Brain microvascular endothelial cell (primary cell): ENCODE measurements around the gene CD163.

Experiments
- DNase-seq: peaks from one replicate; pipeline ENCODE4 v3.0.0-alpha.2; 2020
- H3K27ac ChIP-seq: fragments of 250-450 bp; sonication (Bioruptor Pico); 2 replicates; pipeline ENCODE4 v1.5.1; 2020; ENCODE audit warnings: mild to moderate bottlenecking, moderate library complexity
- H3K27me3 ChIP-seq: fragments of 250-450 bp; sonication (Bioruptor Pico); replicated peaks from 2 replicates; pipeline ENCODE4 v1.5.1; 2020; ENCODE audit warnings: mild to moderate bottlenecking
- H3K36me3 ChIP-seq: fragments of 250-450 bp; sonication (Bioruptor Pico); replicated peaks from 2 replicates; pipeline ENCODE4 v1.5.1; 2020; ENCODE audit warnings: mild to moderate bottlenecking
- H3K4me3 ChIP-seq: 2 replicates; pipeline ENCODE4 v1.5.1; 2011; ENCODE audit warnings: low read depth, mild to moderate bottlenecking, control low read depth, low read length, moderate library complexity
- in situ Hi-C: cut with HindIII; loops from 2 replicates; pipeline ENCODE4 v1.10.0; 2017; ENCODE audit warnings: low sequenced_read_pairs, low pct_ligation_motif_present
- TF ChIP-seq, protein P1 (sequence below): IDR thresholded peaks from 2 replicates; pipeline ENCODE4 v1.5.1; 2011; ENCODE audit warnings: low read depth, mild to moderate bottlenecking, moderate library complexity, low read length, control low read depth, inconsistent platforms; ENCODE audit errors: missing control alignments

CD163 gene

DNA sequence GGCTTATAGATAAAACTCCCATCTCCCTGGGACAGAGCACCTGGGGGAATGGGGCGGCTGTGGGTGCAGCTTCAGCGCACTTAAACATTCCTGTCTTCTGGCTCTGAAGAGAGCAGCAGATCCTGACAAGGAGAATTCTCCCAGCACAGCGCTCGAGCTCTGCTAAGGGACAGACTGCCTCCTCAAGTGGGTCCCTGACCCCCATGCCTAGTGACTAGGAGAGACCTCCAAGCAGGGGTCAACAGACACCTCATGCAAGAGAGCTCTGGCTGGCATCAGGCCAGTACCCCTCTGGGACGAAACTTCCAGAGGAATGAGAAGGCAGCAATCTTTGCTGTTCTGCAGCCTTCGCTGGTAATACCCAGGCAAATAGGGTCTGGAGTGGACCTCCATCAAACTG, 31.5 kb downstream of the CD163 start:
- Histone ChIP-seq H3K36me3 (no peaks in the 10 kb centered on the region), H3K27me3 (no peaks in the 10 kb centered on the region), H3K27ac (no peak overlapping the region), H3K4me3 (no peak overlapping the region)
- in situ Hi-C loops = no loop called here
- TF ChIP-seq, protein P1, sequence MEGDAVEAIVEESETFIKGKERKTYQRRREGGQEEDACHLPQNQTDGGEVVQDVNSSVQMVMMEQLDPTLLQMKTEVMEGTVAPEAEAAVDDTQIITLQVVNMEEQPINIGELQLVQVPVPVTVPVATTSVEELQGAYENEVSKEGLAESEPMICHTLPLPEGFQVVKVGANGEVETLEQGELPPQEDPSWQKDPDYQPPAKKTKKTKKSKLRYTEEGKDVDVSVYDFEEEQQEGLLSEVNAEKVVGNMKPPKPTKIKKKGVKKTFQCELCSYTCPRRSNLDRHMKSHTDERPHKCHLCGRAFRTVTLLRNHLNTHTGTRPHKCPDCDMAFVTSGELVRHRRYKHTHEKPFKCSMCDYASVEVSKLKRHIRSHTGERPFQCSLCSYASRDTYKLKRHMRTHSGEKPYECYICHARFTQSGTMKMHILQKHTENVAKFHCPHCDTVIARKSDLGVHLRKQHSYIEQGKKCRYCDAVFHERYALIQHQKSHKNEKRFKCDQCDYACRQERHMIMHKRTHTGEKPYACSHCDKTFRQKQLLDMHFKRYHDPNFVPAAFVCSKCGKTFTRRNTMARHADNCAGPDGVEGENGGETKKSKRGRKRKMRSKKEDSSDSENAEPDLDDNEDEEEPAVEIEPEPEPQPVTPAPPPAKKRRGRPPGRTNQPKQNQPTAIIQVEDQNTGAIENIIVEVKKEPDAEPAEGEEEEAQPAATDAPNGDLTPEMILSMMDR = no peak
- no peak for DNase-seq

DNA sequence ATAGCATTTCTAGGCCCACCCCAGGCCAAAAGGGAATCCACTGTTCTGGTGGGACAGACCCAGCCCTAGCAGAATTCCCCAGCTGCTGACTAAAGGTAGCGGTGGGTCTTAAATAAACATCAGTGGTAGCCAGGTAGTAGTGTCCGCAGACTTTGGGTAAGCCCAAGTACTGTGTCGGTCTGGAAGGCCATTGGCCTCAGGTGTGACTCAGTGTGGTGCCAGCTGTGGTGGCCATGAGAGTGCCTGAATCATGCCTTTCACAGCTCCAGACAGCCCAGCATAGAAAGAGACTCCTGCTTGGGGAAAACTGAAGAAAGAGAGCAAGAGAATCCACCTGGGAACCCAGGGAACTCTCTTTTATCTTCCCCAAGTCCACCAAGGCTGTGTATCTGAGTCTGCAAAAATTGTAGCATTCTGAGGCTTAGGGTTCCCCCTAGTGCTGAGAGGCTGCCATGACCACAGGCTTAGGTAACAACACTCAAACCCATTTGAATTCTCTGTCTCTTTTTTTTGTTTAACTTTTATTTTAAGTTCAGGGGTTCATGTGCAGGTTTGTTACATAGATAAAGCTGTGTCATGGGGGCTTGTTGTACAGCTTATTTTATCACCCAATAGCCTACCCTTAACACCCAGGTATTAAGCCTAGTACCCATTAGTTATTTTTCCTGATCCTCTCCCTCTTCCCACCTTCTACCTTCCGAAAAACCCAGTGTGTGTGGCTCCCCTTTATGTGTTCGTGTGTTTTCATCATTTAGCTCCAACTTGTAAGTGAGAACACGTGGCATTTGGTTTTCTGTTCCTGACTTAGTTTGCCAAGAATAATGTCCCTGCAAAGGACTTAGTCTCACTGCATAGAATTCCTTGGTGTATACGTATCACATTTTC, 43.0 kb downstream of the CD163 start:
- Histone ChIP-seq H3K4me3 (no peak overlapping the region), H3K27me3 (no peaks in the 10 kb centered on the region), H3K36me3 (no peaks in the 10 kb centered on the region), H3K27ac (no peak overlapping the region)
- TF ChIP-seq, protein P1 = peak; percentile 91
- DNase-seq = peak; percentile 64
- in situ Hi-C loops = no loop called here

- no peaks in the 10 kb centered on the region for H3K36me3 ChIP-seq
- H3K27me3 ChIP-seq = no peaks in the 10 kb centered on the region
- H3K4me3 ChIP-seq = no peak overlapping the region
- in situ Hi-C loops = no loop called here
- no peak for DNase-seq
- TF ChIP-seq, protein P1 = no peak
- H3K27ac ChIP-seq = no peak overlapping the region
These were observed 43.6 kb downstream of the CD163 start for GRCh38 chr12:7459973-7460372.

DNA sequence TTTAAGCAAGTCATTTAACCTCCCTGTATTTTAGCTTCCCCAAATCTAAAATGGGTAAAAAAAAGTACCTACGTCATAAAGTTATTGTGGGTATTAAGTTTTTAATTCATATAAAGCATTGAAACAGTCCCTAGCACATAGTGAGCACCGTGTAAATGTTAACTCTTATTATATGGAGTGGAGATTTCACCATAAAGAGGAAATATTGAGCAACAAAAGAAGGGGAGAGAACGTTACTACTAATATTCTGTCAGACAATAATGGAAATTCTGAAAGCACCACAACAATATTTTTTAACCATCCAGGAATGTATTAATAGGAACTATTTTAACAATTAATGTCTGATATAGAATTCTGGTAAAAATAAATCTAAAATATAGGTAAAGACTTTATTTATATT, 51.8 kb downstream of the CD163 start:
- DNase-seq = no peak
- TF ChIP-seq, protein P1 = no peak
- Histone ChIP-seq H3K4me3 (no peak overlapping the region), H3K27ac (no peak overlapping the region), H3K27me3 (no peaks in the 10 kb centered on the region), H3K36me3 (no peaks in the 10 kb centered on the region)
- in situ Hi-C loops = no loop called here

DNA sequence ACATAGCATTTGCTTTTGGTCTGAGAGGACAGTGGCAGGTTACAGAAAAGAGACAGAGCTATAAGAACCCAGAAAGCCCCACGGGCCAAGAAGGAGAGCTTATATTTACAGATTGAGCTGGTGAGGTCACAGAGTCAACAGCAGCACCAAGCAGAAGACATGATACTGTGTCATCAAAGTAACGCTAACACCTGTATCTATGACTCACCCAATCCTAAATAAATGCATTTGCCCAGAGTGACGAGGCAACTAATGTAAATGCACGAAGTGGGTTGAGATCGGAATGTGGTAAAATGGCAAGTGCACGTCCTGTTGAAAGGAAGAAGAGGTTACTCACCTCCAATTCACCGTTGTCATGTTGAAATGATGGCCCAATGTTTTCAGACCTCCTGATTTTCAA, 52.9 kb downstream of the CD163 start:
- Histone ChIP-seq H3K36me3 (no peaks in the 10 kb centered on the region), H3K27ac (no peak overlapping the region), H3K4me3 (no peak overlapping the region), H3K27me3 (no peaks in the 10 kb centered on the region)
- TF ChIP-seq, protein P1 = no peak
- DNase-seq = no peak
- in situ Hi-C loops = no loop called here

DNA sequence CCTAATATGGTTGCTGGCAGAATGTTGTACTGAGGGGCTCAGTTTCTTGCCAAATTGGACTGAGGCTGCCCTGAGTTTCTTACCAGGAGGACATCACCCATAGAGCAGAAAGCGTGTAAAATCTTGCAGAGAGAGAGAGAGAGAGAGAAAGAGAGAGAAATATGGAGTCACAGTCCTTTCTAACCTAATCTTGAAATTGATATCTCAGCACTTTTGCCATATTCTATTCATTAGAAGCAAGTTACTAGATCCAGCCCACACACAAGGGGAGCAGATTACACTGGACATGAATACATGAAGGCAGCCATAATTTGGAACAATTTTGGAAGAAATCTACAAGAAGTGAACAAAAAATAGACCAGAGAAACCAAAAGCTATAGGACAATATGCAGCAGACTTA, 55.5 kb downstream of the CD163 start:
- H3K27me3 ChIP-seq = no peaks in the 10 kb centered on the region
- TF ChIP-seq, protein P1 = no peak
- no peak overlapping the region for H3K4me3 ChIP-seq
- in situ Hi-C loops = no loop called here
- no peak for DNase-seq
- H3K27ac ChIP-seq = no peak overlapping the region
- H3K36me3 ChIP-seq = no peaks in the 10 kb centered on the region
